Measurements from ENCODE around the gene FBXL4.

Gene FBXL4

GRCh38 chr6:98947411-98948292 lies at the start of gene FBXL4:
Gene FBXL4 (minus strand): TSS chr6:98947946. CDS start chr6:98926988, 20,958 bp downstream.
- DNase-seq (ENCODE audit: low read depth in 2 of 2, low spot score in 1 of 2), result peak; percentile 38 to 60

DNA sequence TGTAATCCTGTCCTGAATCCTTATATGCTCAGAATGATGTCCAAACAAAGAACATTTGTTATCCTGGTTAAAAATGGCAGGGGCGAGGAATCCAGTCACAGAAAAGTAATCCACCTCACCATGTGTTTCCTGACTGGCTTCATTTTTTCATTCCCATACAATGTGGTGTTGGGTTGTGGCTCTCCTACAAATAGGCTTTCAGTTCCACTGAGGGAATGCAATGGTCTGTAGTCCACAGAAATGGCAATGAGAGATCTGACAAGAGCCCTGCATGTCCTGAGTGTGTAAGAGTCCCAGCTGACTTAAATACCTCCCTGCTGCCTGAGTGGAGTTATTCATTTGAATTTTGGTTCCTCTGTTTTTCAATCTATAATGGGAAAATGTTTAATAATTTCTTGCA lies 47.4 kb upstream of the FBXL4 start:
- no peak for DNase-seq (ENCODE audit: low read depth in 2 of 2, low spot score in 1 of 2)

DNA sequence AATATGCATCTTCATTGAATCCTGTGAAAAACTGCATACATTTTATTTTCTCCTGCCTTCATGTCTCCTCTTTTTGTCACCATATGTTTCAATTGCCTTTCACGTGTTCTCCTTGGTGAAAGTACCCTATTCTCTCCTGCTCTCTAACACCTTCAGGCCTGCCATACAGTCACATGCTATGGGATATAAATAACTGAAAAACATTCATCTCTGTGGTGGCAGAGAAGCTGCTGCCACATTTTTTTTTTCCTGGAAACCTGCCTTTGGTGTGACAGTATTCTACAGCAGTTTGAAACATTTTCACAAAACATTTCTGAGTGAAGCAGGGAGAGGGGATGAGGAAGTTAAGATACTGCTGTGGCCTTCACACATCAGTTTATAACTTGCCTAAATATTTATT lies 44.8 kb upstream of the FBXL4 start:
- no peak for DNase-seq (ENCODE audit: low read depth in 2 of 2, low spot score in 1 of 2)

- DNase-seq (ENCODE audit: low read depth in 2 of 2, low spot score in 1 of 2), result no peak
Measured at GRCh38 chr6:98986071-98986615, 38.4 kb upstream of the FBXL4 start.

DNA sequence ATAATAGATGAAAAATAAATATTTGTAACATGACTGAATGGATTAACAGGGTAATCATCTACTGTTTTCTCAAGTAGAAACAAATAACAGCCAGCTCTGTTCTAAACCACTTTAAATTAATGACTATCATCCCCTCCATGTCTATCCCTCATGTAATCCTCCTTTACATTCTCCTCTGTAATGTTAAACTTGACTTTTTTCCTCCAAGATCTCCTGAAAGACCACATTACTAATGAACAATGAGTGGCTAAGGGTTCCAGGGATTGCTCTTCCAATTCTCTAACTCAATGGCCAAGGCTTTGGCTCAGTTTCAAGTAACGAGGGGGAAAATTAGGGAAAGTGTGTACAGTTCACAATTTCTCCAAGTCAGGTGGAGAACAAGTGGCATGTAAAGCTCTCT lies 37.6 kb upstream of the FBXL4 start:
- DNase-seq (ENCODE audit: low read depth in 2 of 2, low spot score in 1 of 2), result no peak

GRCh38 chr6:98984121-98984520 lies 36.4 kb upstream of the FBXL4 start:
- no peak for DNase-seq (ENCODE audit: low read depth in 2 of 2, low spot score in 1 of 2)

GRCh38 chr6:98981473-98981872 lies 33.7 kb upstream of the FBXL4 start:
- no peak for DNase-seq (ENCODE audit: low read depth in 2 of 2, low spot score in 1 of 2)

DNA sequence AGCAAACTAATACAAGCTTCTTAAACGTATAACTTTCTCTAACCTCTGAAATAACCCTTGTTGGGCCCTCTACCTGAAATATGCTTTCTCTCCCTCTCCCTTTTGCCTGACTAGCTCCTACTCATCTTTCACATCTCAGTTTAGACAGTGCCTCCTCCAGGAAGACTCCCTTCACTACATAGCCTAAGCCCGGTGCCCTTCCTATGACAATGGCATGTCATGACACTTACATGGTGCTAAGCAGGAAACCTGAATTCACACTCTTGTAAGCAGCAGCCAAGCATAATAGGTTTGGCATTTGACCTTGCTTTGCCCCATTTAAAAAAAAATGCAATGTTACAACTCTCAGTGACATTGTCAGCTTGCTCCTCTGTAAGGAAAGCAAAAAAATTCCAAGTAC lies 33.1 kb upstream of the FBXL4 start:
- no peak for DNase-seq (ENCODE audit: low read depth in 2 of 2, low spot score in 1 of 2)

DNA sequence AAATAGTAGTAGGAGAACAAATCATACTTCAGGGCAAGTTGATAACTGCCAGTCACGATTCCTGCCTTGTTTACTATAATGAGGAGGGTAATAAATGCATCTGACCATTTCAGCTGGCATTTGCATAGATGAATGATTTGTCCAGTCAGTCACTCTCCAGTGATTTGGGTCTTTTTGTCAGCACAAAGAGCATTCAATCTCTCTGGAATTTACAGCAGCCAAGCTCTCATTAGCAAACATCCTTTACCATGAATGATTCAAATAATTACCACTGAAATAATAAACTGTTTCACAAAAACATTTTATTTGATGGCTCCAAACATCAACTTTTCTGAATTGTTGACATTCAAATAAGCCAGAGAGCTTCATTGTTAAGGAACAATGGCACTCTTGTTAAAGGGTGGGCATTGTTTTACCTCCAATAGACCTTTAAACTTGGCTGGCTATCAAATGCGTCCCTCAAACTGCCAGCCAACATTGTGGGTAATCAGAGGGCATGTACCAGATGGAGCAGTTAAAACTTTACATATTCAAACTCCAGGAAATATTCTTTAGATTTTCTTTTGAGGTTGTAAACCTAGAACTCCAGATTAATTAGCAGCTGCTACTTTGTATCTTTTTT lies 30.0 kb upstream of the FBXL4 start:
- no peak for DNase-seq (ENCODE audit: low read depth in 2 of 2, low spot score in 1 of 2)

- no peak for DNase-seq (ENCODE audit: low read depth in 2 of 2, low spot score in 1 of 2)
Measured at GRCh38 chr6:98976674-98977385, 29.1 kb upstream of the FBXL4 start.

DNA sequence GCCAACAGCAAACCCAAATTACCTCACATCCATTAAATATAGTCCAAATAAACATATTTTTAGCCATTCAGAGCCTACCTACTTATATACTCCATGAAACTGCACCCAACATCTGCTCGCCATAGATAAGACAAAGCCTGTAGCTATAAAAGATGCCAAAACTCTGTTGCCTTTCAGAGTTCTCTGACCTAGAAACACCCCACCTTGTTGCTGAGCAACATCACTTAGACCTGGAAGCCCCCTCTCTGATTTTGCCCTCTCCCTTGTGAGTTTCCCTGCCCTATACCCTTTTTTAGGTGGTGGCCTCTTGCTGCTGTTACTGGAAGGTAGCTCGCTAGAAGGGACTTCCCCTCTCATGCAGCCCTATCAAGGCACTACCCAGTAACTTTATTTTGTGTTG lies 27.7 kb upstream of the FBXL4 start:
- no peak for DNase-seq (ENCODE audit: low read depth in 2 of 2, low spot score in 1 of 2)

GRCh38 chr6:98974309-98974708 lies 26.6 kb upstream of the FBXL4 start:
- DNase-seq (ENCODE audit: low read depth in 2 of 2, low spot score in 1 of 2), result no peak

GRCh38 chr6:98973571-98973970 lies 25.8 kb upstream of the FBXL4 start:
- no peak for DNase-seq (ENCODE audit: low read depth in 2 of 2, low spot score in 1 of 2)

DNA sequence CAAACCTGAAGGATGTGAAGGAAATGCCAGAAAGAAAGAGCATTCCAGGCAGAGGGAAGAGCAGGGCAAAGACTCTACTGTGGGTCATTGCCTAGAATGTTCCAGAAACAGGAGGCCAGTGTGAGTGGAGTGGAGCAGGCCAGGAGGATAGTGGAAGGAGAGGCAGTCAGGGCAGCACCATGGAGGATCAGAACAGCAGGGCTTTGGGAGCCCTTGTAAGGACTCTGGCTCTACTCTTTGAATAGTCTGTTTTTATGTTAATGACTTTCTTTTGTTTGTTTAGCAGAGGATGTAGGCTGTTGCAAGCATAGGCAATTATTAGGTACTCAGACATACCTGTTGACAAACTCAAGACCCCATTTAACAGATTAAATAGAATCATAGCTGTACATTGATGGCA lies 23.6 kb upstream of the FBXL4 start:
- no peak for DNase-seq (ENCODE audit: low read depth in 2 of 2, low spot score in 1 of 2)

DNA sequence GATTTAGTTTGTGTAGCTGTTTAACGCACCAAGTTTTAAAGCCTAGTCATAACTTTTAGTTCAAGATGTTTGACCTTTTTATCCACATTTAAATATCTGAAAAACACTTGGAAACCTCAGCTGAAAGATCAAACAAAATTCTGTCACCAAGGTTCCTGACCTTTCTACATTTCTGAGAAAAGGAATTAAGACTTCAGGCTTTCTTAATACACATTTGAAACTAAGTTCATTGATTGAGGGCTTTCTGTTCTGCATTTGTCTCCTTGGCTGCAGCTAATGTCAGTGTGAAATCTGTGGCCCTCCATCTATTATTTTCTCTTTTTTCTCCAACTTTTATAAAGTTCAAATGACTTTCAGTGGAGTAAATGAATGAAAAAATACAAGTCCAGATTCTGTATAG lies 22.7 kb upstream of the FBXL4 start:
- no peak for DNase-seq (ENCODE audit: low read depth in 2 of 2, low spot score in 1 of 2)

- no peak for DNase-seq (ENCODE audit: low read depth in 2 of 2, low spot score in 1 of 2)
Measured at GRCh38 chr6:98967616-98968015, 19.9 kb upstream of the FBXL4 start.

GRCh38 chr6:98959631-98960030 lies 11.9 kb upstream of the FBXL4 start:
- DNase-seq (ENCODE audit: low read depth in 2 of 2, low spot score in 1 of 2), result no peak

- DNase-seq (ENCODE audit: low read depth in 2 of 2, low spot score in 1 of 2), result no peak
Measured at GRCh38 chr6:98958776-98959175, 11.0 kb upstream of the FBXL4 start.

DNA sequence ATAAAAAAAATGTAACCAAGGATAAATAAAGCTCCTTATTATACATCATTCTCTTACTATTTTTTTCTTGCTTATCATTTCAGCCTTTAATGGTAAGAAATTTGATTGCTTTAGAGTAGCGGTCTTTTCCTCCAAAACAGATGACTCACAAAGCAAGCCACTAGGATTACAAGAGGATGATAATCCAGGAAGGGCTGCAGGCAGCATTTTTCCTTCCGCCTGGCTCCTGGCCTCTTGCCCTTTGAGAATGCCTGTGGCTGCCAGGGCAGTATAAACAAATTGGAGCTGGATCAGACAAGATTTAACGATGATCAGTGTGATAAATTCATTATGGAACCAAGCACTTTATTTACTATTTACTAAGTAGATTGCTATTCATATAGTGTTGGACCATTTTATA lies 9.7 kb upstream of the FBXL4 start:
- no peak for DNase-seq (ENCODE audit: low read depth in 2 of 2, low spot score in 1 of 2)

- no peak for DNase-seq (ENCODE audit: low read depth in 2 of 2, low spot score in 1 of 2)
Measured at GRCh38 chr6:98949589-98949988, 1.8 kb upstream of the FBXL4 start.

GRCh38 chr6:98946879-98947410 lies 801 bp downstream of the FBXL4 start:
- DNase-seq (ENCODE audit: low read depth in 2 of 2, low spot score in 1 of 2), result peak in 1 of 2 donors; percentile 1

All from stimulated activated CD8-positive, alpha-beta memory T cell treated with anti-CD3 and anti-CD28 coated beads, Interleukin-4, amount 100 ng/mL, for 1 hour (primary cell).